NK-92 (cell line): ENCODE measurements around the gene TRIM46.
A peak's percentile ranks its signal among the peaks of the same experiment; 100 is the strongest.

Experiments used
- DNase-seq: peaks from one replicate; lab custom pipeline; 2025; ENCODE audit not compliant: unreplicated experiment; lab: John Stamatoyannopoulos, UW

Gene TRIM46

DNA sequence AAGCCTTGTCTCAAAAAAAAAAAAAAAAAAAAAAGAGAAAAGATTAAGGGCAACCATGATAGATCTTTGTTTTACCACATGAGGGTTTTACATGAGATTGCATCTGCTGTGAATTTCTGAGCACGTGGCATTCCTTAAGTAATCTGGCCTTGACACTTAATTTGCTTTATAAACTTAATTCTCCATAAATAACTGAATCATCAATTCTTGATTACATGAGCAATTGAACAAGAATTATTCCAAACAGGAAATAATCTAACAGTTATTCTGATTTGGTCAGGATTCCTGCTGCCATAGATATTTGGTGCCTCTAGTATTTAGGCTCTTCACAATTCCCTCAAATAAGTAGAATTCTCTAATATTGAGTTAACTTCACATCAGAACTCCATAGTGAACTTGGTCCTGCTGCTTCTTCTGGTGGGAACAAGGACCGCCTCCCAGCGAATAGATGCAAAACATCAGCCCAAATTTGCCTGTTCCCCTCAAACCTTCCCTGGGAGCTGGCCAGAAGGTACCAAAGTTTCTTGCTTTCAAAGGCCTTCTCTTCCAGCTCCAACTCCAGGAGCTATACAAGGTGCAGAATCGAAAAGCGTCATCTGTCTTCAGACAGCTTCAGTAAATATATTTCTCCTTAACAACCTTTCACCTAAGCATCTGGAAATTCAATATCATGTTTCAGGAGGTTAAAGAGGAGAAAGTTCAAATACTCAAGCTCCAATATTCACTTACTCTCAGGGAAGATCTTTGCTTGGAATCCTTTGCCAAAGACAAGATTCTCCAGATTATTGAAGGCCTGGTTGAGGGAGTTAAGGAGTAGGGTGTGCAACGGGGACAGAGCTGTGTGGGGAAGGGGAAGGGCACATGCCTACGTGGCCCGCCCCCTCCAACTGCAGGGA lies 1.6 kb upstream of the TRIM46 start:
- DNase-seq, result no peak

- peak; percentile 59 for DNase-seq
Measured at GRCh38 chr1:155172732-155173477, 744 bp upstream of the TRIM46 start, which contains the start of gene KRTCAP2. Gene KRTCAP2, minus strand, starts transcription at chr1:155173304. Its CDS starts 80 bp downstream, at chr1:155173224.

GRCh38 chr1:155174324-155175280 lies 953 bp downstream of the TRIM46 start:
- DNase-seq, result no peak

DNA sequence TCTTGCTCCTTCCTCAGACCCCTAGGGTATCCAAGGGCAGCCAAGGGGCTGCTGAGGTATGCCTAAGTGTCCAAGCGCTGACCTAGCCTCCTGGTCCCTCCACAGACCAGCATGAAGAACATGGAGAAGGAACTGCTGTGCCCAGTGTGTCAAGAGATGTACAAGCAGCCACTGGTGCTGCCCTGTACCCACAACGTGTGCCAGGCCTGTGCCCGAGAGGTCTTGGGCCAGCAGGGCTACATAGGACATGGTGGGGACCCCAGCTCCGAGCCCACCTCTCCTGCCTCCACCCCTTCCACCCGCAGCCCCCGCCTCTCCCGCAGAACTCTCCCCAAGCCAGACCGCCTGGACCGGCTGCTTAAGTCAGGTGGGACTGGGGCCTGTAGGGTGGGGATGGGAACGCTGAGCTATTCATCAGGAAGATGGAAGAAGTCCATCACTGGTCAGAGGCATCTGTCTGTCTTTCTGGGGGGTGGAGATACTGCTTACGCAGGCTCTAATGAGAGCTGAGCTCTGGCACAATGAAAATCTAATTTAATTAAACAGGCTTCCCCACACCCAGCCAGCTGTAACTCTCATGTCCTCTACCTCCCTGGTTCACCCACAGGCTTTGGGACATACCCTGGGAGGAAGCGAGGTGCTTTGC lies 1.8 kb downstream of the TRIM46 start:
- DNase-seq, result no peak

- DNase-seq, result no peak
Measured at GRCh38 chr1:155175927-155176371, 2.3 kb downstream of the TRIM46 start.

DNA sequence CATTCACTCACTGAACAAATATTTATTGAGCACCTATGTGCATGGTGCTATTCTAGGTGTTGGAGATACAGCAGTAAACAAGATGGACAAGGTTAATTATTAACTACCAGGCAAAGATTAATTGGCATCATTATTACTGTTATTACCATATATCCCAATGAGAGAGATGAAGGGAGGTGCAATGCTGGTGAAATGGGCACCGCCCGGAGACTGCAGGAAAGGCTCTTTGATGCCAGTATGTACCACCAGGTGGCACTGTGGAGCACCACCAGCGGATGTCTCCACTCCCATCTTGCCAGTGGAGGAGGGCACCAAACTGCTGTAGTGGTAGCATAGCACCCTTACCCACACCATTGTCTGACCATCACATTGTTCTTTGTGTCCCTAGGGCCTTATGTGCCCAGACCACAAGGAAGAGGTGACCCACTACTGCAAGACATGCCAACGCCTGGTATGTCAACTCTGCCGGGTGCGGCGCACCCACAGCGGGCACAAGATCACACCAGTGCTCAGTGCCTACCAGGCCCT lies 3.0 kb downstream of the TRIM46 start:
- peak; percentile 13 for DNase-seq

DNA sequence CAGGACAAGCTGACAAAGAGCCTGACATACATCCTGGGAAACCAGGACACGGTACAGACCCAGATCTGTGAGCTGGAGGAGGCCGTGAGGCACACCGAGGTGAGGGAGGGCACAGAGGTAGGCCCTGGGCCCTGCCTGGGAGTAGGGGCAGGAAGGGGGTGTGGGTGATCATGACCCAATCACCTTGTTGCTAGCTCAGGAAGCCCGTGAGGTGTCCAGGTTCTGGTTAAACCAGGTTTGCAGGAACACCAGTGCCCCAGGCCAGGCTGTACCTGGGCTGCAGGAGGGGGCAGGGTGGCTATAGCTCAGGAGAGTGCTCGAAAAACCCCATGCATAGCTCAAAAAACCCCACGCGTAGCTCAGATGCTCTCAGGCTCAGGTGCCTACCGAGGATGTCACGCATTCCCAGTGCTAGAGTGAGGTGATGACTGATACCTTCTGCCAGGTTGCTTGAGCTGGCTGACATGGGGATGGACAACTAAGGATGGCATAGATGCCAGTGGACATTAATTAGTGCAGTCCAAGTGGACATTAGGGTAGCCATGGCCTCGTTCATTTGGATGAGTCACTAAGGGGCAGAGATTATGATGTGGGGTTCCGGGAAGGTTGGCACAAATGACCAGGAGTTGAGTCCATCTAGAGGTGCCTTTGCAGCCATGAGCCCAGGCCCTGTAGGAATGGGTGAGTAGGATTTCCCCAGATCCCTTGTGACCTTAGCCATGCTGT lies 3.7 kb downstream of the TRIM46 start:
- DNase-seq, result no peak

- DNase-seq, result no peak
Measured at GRCh38 chr1:155177918-155178281, 4.3 kb downstream of the TRIM46 start.

DNA sequence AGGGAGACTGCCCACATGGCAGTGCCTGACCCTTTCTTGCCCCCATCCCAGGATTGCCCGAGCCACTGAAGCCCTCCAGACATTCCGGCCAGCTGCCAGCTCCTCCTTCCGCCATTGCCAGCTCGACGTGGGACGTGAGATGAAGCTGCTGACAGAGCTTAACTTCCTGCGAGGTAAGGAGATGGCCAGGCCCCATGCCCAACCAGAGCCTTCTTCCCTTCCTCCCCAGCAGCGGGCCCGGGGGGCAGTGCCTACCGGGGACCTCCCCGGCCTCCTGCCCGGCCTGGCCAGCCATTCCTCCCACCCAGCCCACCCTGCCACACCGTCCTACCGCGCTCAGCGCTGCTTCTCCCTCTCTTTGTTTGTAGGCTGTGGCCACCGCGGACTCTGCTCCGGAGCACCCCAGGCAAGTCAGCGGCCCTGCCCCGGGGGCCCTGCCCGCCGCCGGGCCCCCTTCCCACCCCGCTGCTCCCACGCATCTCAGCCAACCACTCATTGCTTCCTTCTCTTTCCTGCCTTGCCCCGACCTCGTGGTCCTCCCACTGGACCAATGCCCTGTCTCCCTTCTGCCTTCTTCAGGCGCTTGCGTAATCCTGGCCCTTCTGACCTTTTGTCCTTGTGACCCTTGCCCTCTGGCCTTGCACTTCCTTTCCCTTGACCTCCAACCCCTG lies 4.9 kb downstream of the TRIM46 start:
- no peak for DNase-seq

GRCh38 chr1:155179112-155180031 lies 5.7 kb downstream of the TRIM46 start:
- DNase-seq, result no peak

DNA sequence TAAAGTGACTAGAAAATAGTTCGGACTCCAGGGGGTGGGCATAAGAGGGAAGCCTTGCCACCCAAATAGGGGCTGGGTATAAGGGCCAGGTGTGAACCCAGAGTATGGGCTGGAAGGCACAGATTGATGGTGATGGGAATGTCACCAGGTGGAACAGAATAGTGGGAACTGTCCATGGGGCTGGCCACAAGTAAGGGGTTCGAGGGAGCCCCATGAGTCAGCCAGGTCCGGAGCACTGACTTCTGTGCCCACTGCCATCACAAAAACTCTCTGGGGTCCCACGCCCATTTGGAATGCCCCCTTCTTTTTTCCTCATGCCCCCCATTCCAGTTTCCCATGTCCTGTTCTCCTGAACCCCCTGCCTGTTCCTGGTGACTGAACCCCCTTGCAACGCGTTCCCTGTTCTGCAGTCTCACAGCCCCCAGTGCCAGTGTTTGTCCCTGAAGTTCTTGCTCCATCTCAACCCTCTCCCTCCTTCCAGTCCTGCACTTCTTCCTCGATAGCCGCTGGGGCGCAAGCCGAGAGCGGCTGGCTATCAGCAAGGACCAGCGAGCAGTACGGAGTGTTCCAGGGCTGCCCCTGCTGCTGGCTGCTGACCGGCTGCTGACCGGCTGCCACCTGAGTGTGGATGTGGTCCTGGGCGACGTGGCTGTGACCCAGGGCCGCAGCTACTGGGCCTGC lies 7.9 kb downstream of the TRIM46 start:
- no peak for DNase-seq

GRCh38 chr1:155182052-155182550 lies 8.5 kb downstream of the TRIM46 start:
- DNase-seq, result no peak

DNA sequence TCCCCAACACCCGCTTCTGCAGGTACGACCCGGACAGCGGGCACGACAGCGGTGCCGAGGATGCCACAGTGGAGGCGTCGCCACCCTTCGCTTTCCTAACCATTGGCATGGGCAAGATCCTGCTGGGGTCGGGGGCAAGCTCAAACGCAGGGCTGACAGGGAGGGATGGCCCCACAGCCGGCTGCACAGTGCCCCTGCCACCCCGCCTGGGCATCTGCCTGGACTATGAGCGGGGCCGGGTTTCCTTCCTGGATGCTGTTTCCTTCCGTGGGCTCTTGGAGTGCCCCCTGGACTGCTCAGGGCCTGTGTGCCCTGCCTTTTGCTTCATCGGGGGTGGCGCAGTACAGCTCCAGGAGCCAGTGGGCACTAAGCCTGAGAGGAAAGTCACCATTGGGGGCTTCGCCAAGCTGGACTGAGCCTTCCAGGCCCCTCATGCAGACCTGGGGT lies 10.1 kb downstream of the TRIM46 start:
- DNase-seq, result no peak

DNA sequence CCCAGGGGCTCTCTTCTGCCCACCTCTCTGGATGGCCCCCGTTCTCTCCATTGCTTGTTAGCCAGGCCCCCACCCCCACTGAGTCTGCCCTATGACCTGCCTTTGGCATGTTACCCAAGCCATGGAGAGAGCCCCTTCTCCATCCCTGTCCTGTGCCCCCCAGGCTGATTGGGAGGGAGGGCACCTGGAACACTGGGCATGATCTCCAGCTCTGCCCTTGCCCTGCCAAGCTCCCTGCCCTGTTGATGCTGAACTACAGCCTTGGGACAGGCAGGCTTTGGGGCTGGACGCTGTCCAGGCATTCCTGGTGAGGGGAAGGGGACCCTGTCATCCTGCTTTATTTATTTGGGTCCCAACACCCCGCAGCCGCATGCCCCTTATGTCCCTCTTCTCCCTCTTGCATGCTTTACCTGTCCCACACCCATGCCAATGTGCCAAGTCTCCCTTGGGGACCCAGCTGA lies 10.7 kb downstream of the TRIM46 start:
- no peak for DNase-seq

DNA sequence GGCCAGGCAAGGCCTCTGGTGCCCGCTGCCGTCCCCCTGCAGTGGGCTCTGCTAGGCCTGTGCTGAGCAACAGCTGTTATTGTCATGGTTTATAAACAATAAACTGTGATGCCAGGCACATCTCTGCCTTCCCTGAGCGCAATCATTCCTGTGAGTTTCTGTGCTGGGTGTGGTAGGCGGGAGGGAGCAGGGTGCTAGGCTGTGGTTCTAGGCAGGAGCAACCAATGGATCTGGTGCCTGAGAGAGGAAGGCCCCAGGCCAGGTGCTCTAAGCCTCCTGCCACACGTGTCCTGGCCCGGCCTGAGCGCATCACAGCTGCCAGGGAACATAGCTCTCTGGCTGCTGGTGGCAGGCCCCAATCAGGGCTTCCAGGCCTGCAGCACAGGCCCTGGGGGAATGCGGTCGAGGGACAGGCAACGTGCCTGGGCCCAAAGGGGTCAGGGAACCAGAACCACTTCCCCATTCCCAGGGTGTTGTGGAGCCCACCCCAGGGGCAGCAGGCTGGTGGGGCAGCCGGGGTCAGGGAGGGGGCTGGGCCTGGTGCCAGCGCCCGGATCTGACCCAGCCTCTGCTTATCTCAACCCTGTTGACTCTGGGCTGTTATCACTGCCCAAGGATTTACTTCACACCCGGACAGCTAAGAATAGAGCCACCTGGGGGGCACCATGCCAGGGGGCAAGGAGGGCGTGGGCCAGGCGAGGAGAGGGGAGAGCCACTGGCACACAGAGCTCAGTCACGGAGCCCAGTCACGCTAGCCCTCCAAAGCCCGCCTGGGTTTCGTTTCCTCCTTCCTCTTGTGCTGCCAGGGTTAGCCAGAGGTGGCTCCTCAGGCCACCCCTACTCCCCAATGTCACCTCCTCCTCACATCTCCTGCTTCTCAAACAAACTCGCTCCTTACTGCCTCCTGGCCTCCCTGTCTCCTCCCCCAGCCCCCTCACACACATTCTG lies 11.5 kb downstream of the TRIM46 start:
- no peak for DNase-seq

DNA sequence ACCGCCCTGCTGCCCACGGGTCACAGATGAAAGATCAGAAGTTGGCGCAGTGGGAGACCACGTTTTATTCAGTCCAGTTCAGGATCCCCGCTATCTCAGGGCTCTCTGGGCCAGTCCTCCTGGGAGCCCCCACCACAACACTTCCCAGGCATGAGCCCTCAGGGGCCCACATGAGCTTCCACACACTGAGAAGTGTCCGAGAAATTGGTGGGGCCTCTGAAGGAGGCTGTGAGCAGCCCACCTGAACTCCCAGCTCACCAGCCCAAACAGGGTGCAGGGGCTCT lies 12.1 kb downstream of the TRIM46 start:
- DNase-seq, result no peak
